B cell (primary cell): ENCODE measurements around the gene CALHM3. TPM values are rescaled to one million over a fixed set of nuclear protein-coding genes. Genes with fewer than 3 reads are reported as not detected.
"Not testable (repeated sequence)": the region's sequence is repeated elsewhere in the genome, so short reads cannot be mapped to it uniquely, and the experiment has no call there.

ENCODE experiments used
- ATAC-seq: fragments of 200-7000 bp; cut with Tn5 transposase; one replicate; pipeline ENCODE4 v1.10.0; 2021; ENCODE audit warnings: low read depth, mild to moderate bottlenecking, moderate number of reproducible peaks, moderate library complexity
- CTCF ChIA-PET: fragments of 350-600 bp; sonication (Branson Sonifier 250); formaldehyde crosslinking; loops from one replicate; lab custom pipeline; 2021; ENCODE audit warnings: antibody characterized with exemption, inconsistent platforms; lab: Charles Lee
- POLR2A ChIA-PET: fragments of 350-600 bp; sonication (Branson Sonifier 250); formaldehyde crosslinking; loops from one replicate; lab custom pipeline; 2021; ENCODE audit warnings: antibody characterized with exemption; lab: Charles Lee
- DNase-seq: peaks from one replicate; pipeline ENCODE4 v3.0.0; 2013
- H2AFZ ChIP-seq: 2 replicates; pipeline ENCODE4 v1.6.1; 2012; ENCODE audit warnings: mild to moderate bottlenecking, low read depth, low read length; ENCODE audit not compliant: insufficient read depth, poor library complexity, severe bottlenecking
- H3K27ac ChIP-seq, 2 donors: 1 replicate in 1 of 2; 2 replicates in 1 of 2; pipeline ENCODE4 v1.5.1; 2012 to 2013; ENCODE audit warnings: low read length in 2 of 2, mild to moderate bottlenecking in 2 of 2, moderate library complexity in 1 of 2
- H3K27me3 ChIP-seq, 4 experiments: fragments of 200-600 bp in 1 of 4; sonication (generic) in 1 of 4; replicated peaks in 1 of 4; 1 replicate in 2 of 4; 2 replicates in 2 of 4; pipeline versions ENCODE4 v1.6.1 to v1.7.0; 2013 to 2016; ENCODE audit warnings: low read length in 3 of 4, mild to moderate bottlenecking in 2 of 4, mixed read lengths in 1 of 4, moderate library complexity in 1 of 4; ENCODE audit not compliant: insufficient read depth in 4 of 4, control insufficient read depth in 3 of 4; ENCODE audit errors: control extremely low read depth in 1 of 4
- H3K36me3 ChIP-seq, 2 experiments: replicated peaks in 1 of 2; 1 replicate in 1 of 2; 2 replicates in 1 of 2; pipeline versions ENCODE4 v1.6.1 to v1.7.1; 2013; ENCODE audit warnings: low read length in 1 of 2; ENCODE audit not compliant: insufficient read depth in 2 of 2, control insufficient read depth in 1 of 2; ENCODE audit errors: control extremely low read depth in 1 of 2, extremely low read depth in 1 of 2
- H3K4me1 ChIP-seq, 2 donors: fragments of 200-600 bp in 1 of 2; sonication (generic) in 1 of 2; 1 replicate in 1 of 2; 2 replicates in 1 of 2; pipeline versions ENCODE4 v1.5.1 to v1.6.1; 2013 to 2017; ENCODE audit warnings: low read length in 2 of 2; ENCODE audit not compliant: control insufficient read depth in 2 of 2, insufficient read depth in 2 of 2
- H3K4me2 ChIP-seq: replicated peaks from 2 replicates; pipeline ENCODE3; 2012; ENCODE audit warnings: mild to moderate bottlenecking, low read depth, low read length; ENCODE audit not compliant: poor library complexity, severe bottlenecking
- H3K4me3 ChIP-seq, 5 experiments: fragments of 200-600 bp in 1 of 5; sonication (generic) in 1 of 5; 1 replicate in 3 of 5; 2 replicates in 2 of 5; pipeline versions ENCODE4 v1.5.1 to v1.7.0; 2011 to 2016; ENCODE audit warnings: low read length in 4 of 5, mild to moderate bottlenecking in 4 of 5, low read depth in 2 of 5, control low read depth in 1 of 5, moderate library complexity in 1 of 5; ENCODE audit not compliant: insufficient read depth in 1 of 5; ENCODE audit errors: control extremely low read depth in 1 of 5, extremely low read depth in 1 of 5
- H3K79me2 ChIP-seq: fragments of 200-600 bp; sonication (generic); one replicate; pipeline ENCODE4 v1.6.0; 2016; ENCODE audit warnings: low read length; ENCODE audit not compliant: control insufficient read depth, insufficient read depth
- H3K9ac ChIP-seq: fragments of 200-600 bp; sonication (generic); 2 replicates; pipeline ENCODE4 v1.6.1; 2017; ENCODE audit warnings: mild to moderate bottlenecking, low read length, moderate library complexity
- H3K9me3 ChIP-seq, 3 donors: one replicate each; pipeline versions ENCODE4 v1.6.1 to v1.7.1; 2013; ENCODE audit warnings: low read length in 2 of 3; ENCODE audit not compliant: control insufficient read depth in 2 of 3, insufficient read depth in 1 of 3; ENCODE audit errors: control extremely low read depth in 1 of 3
- H4K20me1 ChIP-seq: 2 replicates; pipeline ENCODE4 v1.6.0; 2012; ENCODE audit warnings: mild to moderate bottlenecking, low read length; ENCODE audit not compliant: insufficient read depth, control insufficient read depth, poor library complexity, severe bottlenecking
- H3K27ac Mint-ChIP-seq: one replicate; pipeline ENCODE4 v1.8.0; 2021; ENCODE audit warnings: mixed read lengths
- H3K27me3 Mint-ChIP-seq: one replicate; pipeline ENCODE4 v1.8.0; 2021; ENCODE audit warnings: mixed read lengths
- H3K4me1 Mint-ChIP-seq: one replicate; pipeline ENCODE4 v1.8.0; 2021; ENCODE audit warnings: mixed read lengths
- H3K4me3 Mint-ChIP-seq: one replicate; pipeline ENCODE4 v1.8.0; 2021; ENCODE audit warnings: mixed read lengths
- H3K9me3 Mint-ChIP-seq: one replicate; pipeline ENCODE4 v1.8.0; 2022; ENCODE audit warnings: mixed read lengths; ENCODE audit not compliant: insufficient read depth
- CTCF ChIP-seq: fragments of 200-600 bp; IDR thresholded peaks from one replicate; pipeline ENCODE4 v1.8.0; 2022; ENCODE audit warnings: antibody characterized with exemption, mild to moderate bottlenecking
- EZH2 ChIP-seq: IDR thresholded peaks from 2 replicates; pipeline ENCODE4 v1.6.1; 2012; ENCODE audit warnings: borderline replicate concordance, low read depth, mild to moderate bottlenecking, moderate library complexity, low read length; ENCODE audit not compliant: insufficient read depth, poor library complexity, severe bottlenecking
- WGBS: methylation state at CpG from one replicate; pipeline ENCODE4 v1.1.5; 2013; ENCODE audit warnings: missing lambda C conversion rate; ENCODE audit not compliant: insufficient coverage; 5-methylcytosine and 5-hydroxymethylcytosine counted together
- intact Hi-C: fragments of 100-400 bp; cut with micrococcal nuclease; formaldehyde crosslinking; loops from one replicate; pipeline ENCODE4 v1.10.0; 2022
- polyA plus RNA-seq: library from polyadenylated mRNA; depleted of rRNA; stranded (reverse); fragments of >200 nt; gene quantifications from 2 replicates; pipeline ENCODE4 v1.2.3, GENCODE V29; 2012
- total RNA-seq, 2 donors: library from RNA; stranded (reverse); fragments of 120-200 nt in 1 of 2; gene quantifications; 1 replicate in 1 of 2; 2 replicates in 1 of 2; pipeline versions ENCODE4 v1.2.3 to v1.2.4, GENCODE V29; 2013 to 2022

The CALHM3 gene
- total and polyA plus RNA-seq, 2 donors (not counting 1 experiment from before 2014, with no cell fraction given) = not detected

- H3K27me3 ChIP-seq, H3K4me2 ChIP-seq, H3K36me3 ChIP-seq, H3K9me3 ChIP-seq, H2AFZ ChIP-seq, H3K27ac Mint-ChIP-seq, H3K4me3 Mint-ChIP-seq, ATAC-seq, H3K79me2 ChIP-seq, H3K27ac ChIP-seq, H3K4me3 ChIP-seq, H3K9ac ChIP-seq, DNase-seq, H3K27me3 Mint-ChIP-seq, H3K9me3 Mint-ChIP-seq, H4K20me1 ChIP-seq: not testable (repeated sequence)
- peaks cover 23% of the 10 kb centered on the region for H3K4me1 Mint-ChIP-seq
- CTCF ChIA-PET = interaction anchor here (1.0 to 12.2 kb wide), 8 partner anchors 12 to 571 kb away, joined by 3 to 345 read pairs (median 10); partner anchors contain the start of gene CALHM2
- 96% methylated on average over 6 of the region's 8 CpGs for WGBS
- intact Hi-C loops = loop anchor here (10.0 kb wide), 1 partner anchor 652 kb away; the partner anchor contains the start of gene CYP17A1
- peaks cover 10 to 17% of the 10 kb centered on the region in 2 donors for H3K4me1 ChIP-seq
- POLR2A ChIA-PET = interaction anchor here (0.7 kb wide), 1 partner anchor 70 kb away, joined by 4 read pairs; no protein-coding TSS in a partner anchor
Measured at GRCh38 chr10:103486635-103487409, 7.8 kb upstream of the CALHM3 start.

GRCh38 chr10:103481974-103482531 lies 3.0 kb upstream of the CALHM3 start:
- TF ChIP-seq CTCF (peak; percentile 81), EZH2 (no peak)
- Histone ChIP-seq H3K4me1 (peaks cover 0 to 13% of the 10 kb centered on the region in 2 donors), H3K79me2 (no peaks in the 10 kb centered on the region), H3K9me3 (no peaks in the 10 kb centered on the region), H3K27ac (no peak overlapping the region), H2AFZ (no peak overlapping the region), H3K9ac (no peak overlapping the region), H3K27me3 (no peaks in the 10 kb centered on the region), H3K4me3 (no peak overlapping the region), H3K4me2 (no peak overlapping the region), H3K36me3 (no peaks in the 10 kb centered on the region), H4K20me1 (no peaks in the 10 kb centered on the region)
- intact Hi-C loops = loop anchor here (1.0 to 10.0 kb wide), 4 partner anchors 10 to 647 kb away; partner anchors contain the start of genes CALHM2 and CYP17A1
- POLR2A ChIA-PET = no interaction called here
- no peaks in the 10 kb centered on the region for H3K9me3 Mint-ChIP-seq
- DNase-seq = peak; percentile 82
- peak overlapping the region; percentile 7 for H3K27ac Mint-ChIP-seq
- peaks cover 12% of the 10 kb centered on the region for H3K4me1 Mint-ChIP-seq
- no peaks in the 10 kb centered on the region for H3K27me3 Mint-ChIP-seq
- 56% methylated on average over 10 of the region's 12 CpGs for WGBS
- peak; percentile 81 for ATAC-seq
- H3K4me3 Mint-ChIP-seq = no peak overlapping the region
- CTCF ChIA-PET = interaction anchor here (1.1 to 12.2 kb wide), 8 partner anchors 10 to 111 kb away, joined by 3 to 345 read pairs (median 13); partner anchors contain the start of gene CALHM2
